Medulla oblongata (tissue), 1 donor: Measurements from ENCODE around the gene DAAM1.
A peak's percentile ranks its signal among the peaks of the same experiment; 100 is the strongest.

Source experiments
- DNase-seq: peaks from one replicate; pipeline ENCODE4 v3.0.0-alpha.2; 2015; ENCODE audit errors: extremely low spot score

Gene DAAM1

GRCh38 chr14:59254911-59255545 lies 66.6 kb downstream of the DAAM1 start:
- no peak for DNase-seq

- DNase-seq, result no peak
Measured at GRCh38 chr14:59256331-59256730, 67.9 kb downstream of the DAAM1 start.

- DNase-seq, result no peak
Measured at GRCh38 chr14:59261334-59261733, 72.9 kb downstream of the DAAM1 start.

- DNase-seq, result peak; percentile 19
Measured at GRCh38 chr14:59262717-59263454, 74.4 kb downstream of the DAAM1 start.

GRCh38 chr14:59265808-59266207 lies 77.3 kb downstream of the DAAM1 start:
- no peak for DNase-seq

GRCh38 chr14:59267046-59267445 lies 78.6 kb downstream of the DAAM1 start:
- no peak for DNase-seq

GRCh38 chr14:59268011-59268410 lies 79.5 kb downstream of the DAAM1 start:
- DNase-seq, result no peak

GRCh38 chr14:59268858-59269257 lies 80.4 kb downstream of the DAAM1 start:
- no peak for DNase-seq

GRCh38 chr14:59269466-59269865 lies 81.0 kb downstream of the DAAM1 start:
- no peak for DNase-seq

- no peak for DNase-seq
Measured at GRCh38 chr14:59271256-59271655, 82.8 kb downstream of the DAAM1 start.

- DNase-seq, result no peak
Measured at GRCh38 chr14:59271734-59272133, 83.3 kb downstream of the DAAM1 start.

- DNase-seq, result no peak
Measured at GRCh38 chr14:59272633-59273032, 84.2 kb downstream of the DAAM1 start.

GRCh38 chr14:59273737-59274136 lies 85.3 kb downstream of the DAAM1 start:
- no peak for DNase-seq

- peak; percentile 27 for DNase-seq
Measured at GRCh38 chr14:59274991-59275391, 86.5 kb downstream of the DAAM1 start.

- no peak for DNase-seq
Measured at GRCh38 chr14:59275668-59276067, 87.2 kb downstream of the DAAM1 start.

- DNase-seq, result no peak
Measured at GRCh38 chr14:59276235-59276634, 87.8 kb downstream of the DAAM1 start.

GRCh38 chr14:59277659-59278058 lies 89.2 kb downstream of the DAAM1 start:
- DNase-seq, result no peak

GRCh38 chr14:59278111-59278510 lies 89.6 kb downstream of the DAAM1 start:
- no peak for DNase-seq

GRCh38 chr14:59280961-59281360 lies 92.5 kb downstream of the DAAM1 start:
- DNase-seq, result no peak

GRCh38 chr14:59281609-59282377 lies 93.3 kb downstream of the DAAM1 start:
- DNase-seq, result no peak

- no peak for DNase-seq
Measured at GRCh38 chr14:59282378-59282765, 93.9 kb downstream of the DAAM1 start.

GRCh38 chr14:59283361-59283760 lies 94.9 kb downstream of the DAAM1 start:
- DNase-seq, result no peak

- no peak for DNase-seq
Measured at GRCh38 chr14:59284059-59284458, 95.6 kb downstream of the DAAM1 start.
